Neuronal stem cell (in vitro differentiated cells): ENCODE data around the gene CSN1S1.
"Not testable (repeated sequence)": the region's sequence is repeated elsewhere in the genome, so short reads cannot be mapped to it uniquely, and the experiment has no call there.

ENCODE experiments used
- DNase-seq: peaks from one replicate; pipeline ENCODE4 v3.0.0-alpha.2; 2013; ENCODE audit warnings: low spot score
- H2AFZ ChIP-seq: one replicate; pipeline ENCODE4 v1.6.1; 2013; ENCODE audit warnings: mild to moderate bottlenecking, low read length, inconsistent platforms
- H2AK5ac ChIP-seq: 2 replicates; pipeline ENCODE4 v1.6.1; 2013; ENCODE audit warnings: low read depth, mild to moderate bottlenecking, inconsistent platforms, low read length, moderate library complexity, mixed read lengths
- H2BK120ac ChIP-seq: 2 replicates; pipeline ENCODE4 v1.6.1; 2013; ENCODE audit warnings: low read depth, mild to moderate bottlenecking, inconsistent platforms, low read length, moderate library complexity, mixed read lengths
- H2BK12ac ChIP-seq: one replicate; pipeline ENCODE4 v1.6.1; 2013; ENCODE audit warnings: low read length, inconsistent platforms
- H2BK15ac ChIP-seq: 2 replicates; pipeline ENCODE4 v1.6.1; 2013; ENCODE audit warnings: mild to moderate bottlenecking, low read length, inconsistent platforms, mixed read lengths
- H2BK5ac ChIP-seq: one replicate; pipeline ENCODE4 v1.6.1; 2013; ENCODE audit warnings: inconsistent platforms, mild to moderate bottlenecking, low read length, moderate library complexity
- H3K14ac ChIP-seq: one replicate; pipeline ENCODE4 v1.6.1; 2013; ENCODE audit warnings: low read length, inconsistent platforms
- H3K18ac ChIP-seq: 2 replicates; pipeline ENCODE4 v1.6.1; 2013; ENCODE audit warnings: low read length, inconsistent platforms
- H3K23ac ChIP-seq: 2 replicates; pipeline ENCODE4 v1.6.1; 2013; ENCODE audit warnings: low read depth, mild to moderate bottlenecking, mixed read lengths, low read length, inconsistent platforms; ENCODE audit not compliant: poor library complexity
- H3K27ac ChIP-seq: replicated peaks from 3 replicates; pipeline ENCODE4 v1.5.1; 2013; ENCODE audit warnings: low read length, inconsistent platforms
- H3K27me3 ChIP-seq, 3 experiments: 2 replicates each; pipeline ENCODE4 v1.6.1; 2013; ENCODE audit warnings: low read length in 3 of 3, mild to moderate bottlenecking in 2 of 3, inconsistent platforms in 1 of 3, low read depth in 1 of 3, mixed read lengths in 1 of 3, moderate library complexity in 1 of 3; ENCODE audit not compliant: control insufficient read depth in 3 of 3, insufficient read depth in 3 of 3
- H3K36me3 ChIP-seq, 2 donors: replicated peaks in 1 of 2; 2 replicates each; pipeline ENCODE4 v1.6.1; 2013; ENCODE audit warnings: low read length in 2 of 2; ENCODE audit not compliant: control insufficient read depth in 2 of 2, insufficient read depth in 2 of 2
- H3K4ac ChIP-seq: 2 replicates; pipeline ENCODE4 v1.6.1; 2013; ENCODE audit warnings: inconsistent platforms, mild to moderate bottlenecking, low read length, moderate library complexity
- H3K4me1 ChIP-seq, 2 donors: 1 replicate in 1 of 2; 2 replicates in 1 of 2; pipeline ENCODE4 v1.6.1; 2013; ENCODE audit warnings: low read length in 2 of 2, low read depth in 1 of 2; ENCODE audit not compliant: control insufficient read depth in 2 of 2, insufficient read depth in 1 of 2
- H3K4me2 ChIP-seq: one replicate; pipeline ENCODE4 v1.6.1; 2013; ENCODE audit warnings: mild to moderate bottlenecking, low read length, inconsistent platforms; ENCODE audit not compliant: insufficient read depth, poor library complexity, severe bottlenecking
- H3K4me3 ChIP-seq, 2 donors: 2 replicates each; pipeline ENCODE4 v1.5.1; 2013; ENCODE audit warnings: low read length in 2 of 2, mild to moderate bottlenecking in 2 of 2, inconsistent platforms in 1 of 2, moderate library complexity in 1 of 2
- H3K79me1 ChIP-seq: one replicate; pipeline ENCODE4 v1.6.1; 2013; ENCODE audit warnings: low read depth, mild to moderate bottlenecking, inconsistent platforms, low read length, moderate library complexity
- H3K9ac ChIP-seq: one replicate; pipeline ENCODE4 v1.6.1; 2013; ENCODE audit warnings: mild to moderate bottlenecking, low read depth, low read length, inconsistent platforms; ENCODE audit not compliant: poor library complexity
- H3K9me3 ChIP-seq, 2 donors: replicated peaks in 1 of 2; 2 replicates each; pipeline versions ENCODE3 to v1.6.1; 2013; ENCODE audit warnings: low read length in 2 of 2, mild to moderate bottlenecking in 2 of 2, inconsistent platforms in 1 of 2, low read depth in 1 of 2, mixed read lengths in 1 of 2, moderate library complexity in 1 of 2; ENCODE audit not compliant: control insufficient read depth in 2 of 2, insufficient read depth in 1 of 2
- H4K8ac ChIP-seq: one replicate; pipeline ENCODE4 v1.6.1; 2013; ENCODE audit warnings: low read depth, mild to moderate bottlenecking, inconsistent platforms, low read length, moderate library complexity
- H4K91ac ChIP-seq: one replicate; pipeline ENCODE4 v1.6.1; 2013; ENCODE audit warnings: low read length, low read depth, mild to moderate bottlenecking, inconsistent platforms; ENCODE audit not compliant: poor library complexity
- WGBS, 2 donors: extraction: QIAGEN DNeasy Blood & Tissue Kit; methylation state at CpG; one replicate each; pipeline ENCODE4 v1.1.7; 2013; ENCODE audit warnings: missing lambda C conversion rate in 2 of 2, mixed read lengths in 1 of 2; ENCODE audit not compliant: insufficient read length in 2 of 2, insufficient replicate concordance in 1 of 2; ENCODE audit errors: extremely low coverage in 2 of 2; 5-methylcytosine and 5-hydroxymethylcytosine counted together

The CSN1S1 gene

GRCh38 chr4:69909195-69909594, 21.7 kb upstream of the CSN1S1 start:
- no peak overlapping the region for H2AK5ac ChIP-seq
- H3K18ac ChIP-seq = no peak overlapping the region
- H2BK15ac ChIP-seq = no peak overlapping the region
- no peaks in the 10 kb centered on the region for H3K36me3 ChIP-seq
- H3K27ac ChIP-seq = no peak overlapping the region
- H3K4ac ChIP-seq = no peak overlapping the region
- DNase-seq = no peak
- no peak overlapping the region for H2BK5ac ChIP-seq
- H3K9ac ChIP-seq = no peak overlapping the region
- no peaks in the 10 kb centered on the region for H3K4me1 ChIP-seq
- no peak overlapping the region for H3K4me2 ChIP-seq
- no CpG with 5 or more reads among the region's 4 CpGs for WGBS, 2 donors
- H2AFZ ChIP-seq = no peak overlapping the region
- no peaks in the 10 kb centered on the region for H3K27me3 ChIP-seq
- no peaks in the 10 kb centered on the region for H3K9me3 ChIP-seq
- no peak overlapping the region for H3K23ac ChIP-seq
- no peak overlapping the region for H2BK120ac ChIP-seq
- H3K14ac ChIP-seq = no peak overlapping the region
- no peak overlapping the region for H3K4me3 ChIP-seq
- H2BK12ac ChIP-seq = no peak overlapping the region
- no peak overlapping the region for H4K8ac ChIP-seq
- no peaks in the 10 kb centered on the region for H3K79me1 ChIP-seq
- H4K91ac ChIP-seq = no peak overlapping the region

- Histone ChIP-seq H2BK5ac (no peak overlapping the region), H3K23ac (no peak overlapping the region), H3K27me3 (no peaks in the 10 kb centered on the region), H2BK120ac (no peak overlapping the region), H3K18ac (no peak overlapping the region), H3K4ac (no peak overlapping the region), H3K9ac (no peak overlapping the region), H3K4me2 (no peak overlapping the region), H4K91ac (no peak overlapping the region), H3K36me3 (no peaks in the 10 kb centered on the region), H3K27ac (no peak overlapping the region), H3K79me1 (no peaks in the 10 kb centered on the region), H3K4me3 (no peak overlapping the region), H3K14ac (no peak overlapping the region), H3K4me1 (no peaks in the 10 kb centered on the region), H4K8ac (no peak overlapping the region), H2AFZ (no peak overlapping the region), H2AK5ac (no peak overlapping the region), H2BK12ac (no peak overlapping the region), H2BK15ac (no peak overlapping the region), H3K9me3 (no peaks in the 10 kb centered on the region)
- WGBS, 2 donors = no CpG with 5 or more reads among the region's 2 CpGs
- DNase-seq = no peak
These were observed 20.7 kb upstream of the CSN1S1 start for GRCh38 chr4:69910016-69910782.

- H3K4me1 ChIP-seq = no peaks in the 10 kb centered on the region
- H4K8ac ChIP-seq = no peak overlapping the region
- no peak overlapping the region for H3K14ac ChIP-seq
- H3K4me3 ChIP-seq = no peak overlapping the region
- H3K18ac ChIP-seq = no peak overlapping the region
- no peak overlapping the region for H3K4ac ChIP-seq
- H3K36me3 ChIP-seq = no peaks in the 10 kb centered on the region
- no peak overlapping the region for H2BK15ac ChIP-seq
- H3K27ac ChIP-seq = no peak overlapping the region
- H3K9ac ChIP-seq = no peak overlapping the region
- H3K4me2 ChIP-seq = no peak overlapping the region
- no peaks in the 10 kb centered on the region for H3K27me3 ChIP-seq
- H2BK12ac ChIP-seq = no peak overlapping the region
- H3K23ac ChIP-seq = no peak overlapping the region
- no CpG with 5 or more reads among the region's 4 CpGs for WGBS, 2 donors
- DNase-seq = no peak
- H2AK5ac ChIP-seq = no peak overlapping the region
- H2AFZ ChIP-seq = no peak overlapping the region
- no peak overlapping the region for H2BK120ac ChIP-seq
- H3K9me3 ChIP-seq = no peaks in the 10 kb centered on the region
- H3K79me1 ChIP-seq = no peaks in the 10 kb centered on the region
- no peak overlapping the region for H2BK5ac ChIP-seq
- H4K91ac ChIP-seq = no peak overlapping the region
These were observed 10.0 kb upstream of the CSN1S1 start for GRCh38 chr4:69920874-69921273.

GRCh38 chr4:69923782-69924410, 7.0 kb upstream of the CSN1S1 start:
- not testable (repeated sequence) for H3K27ac ChIP-seq, H2BK120ac ChIP-seq, H3K14ac ChIP-seq, H3K79me1 ChIP-seq, H4K8ac ChIP-seq, H3K4me2 ChIP-seq, H3K4ac ChIP-seq, H3K4me3 ChIP-seq, H4K91ac ChIP-seq, H2BK15ac ChIP-seq, H2BK12ac ChIP-seq, H3K18ac ChIP-seq, H2BK5ac ChIP-seq, H3K4me1 ChIP-seq, DNase-seq, H3K9ac ChIP-seq, H3K27me3 ChIP-seq, H3K9me3 ChIP-seq, H2AK5ac ChIP-seq, H3K36me3 ChIP-seq, H3K23ac ChIP-seq
- WGBS, 2 donors = no CpG with 5 or more reads among the region's 33 CpGs
- H2AFZ ChIP-seq = peak overlapping the region; percentile 45
